SK-N-SH (cell line): ENCODE measurements around the gene ATP13A5. TPM values are rescaled to one million over a fixed set of nuclear protein-coding genes. Genes with fewer than 3 reads are reported as not detected.

Experiments
- CTCF ChIA-PET: fragments of 300-600, 350-600 bp; formaldehyde crosslinking; extraction: SDS; loops from one replicate; lab custom pipeline; 2021; lab: Yijun Ruan, JAX
- POLR2A ChIA-PET: fragments of 350-600 bp; sonication (Branson Sonifier 250); formaldehyde crosslinking; extraction: SDS; loops from one replicate; lab custom pipeline; 2020; ENCODE audit warnings: antibody characterized with exemption, inconsistent platforms; lab: Yijun Ruan, JAX
- DNase-seq: peaks from one replicate; pipeline ENCODE4 v3.0.0; 2012
- H2AFZ ChIP-seq: fragments of 200-600 bp; sonication (generic); 2 replicates; pipeline ENCODE4 v1.8.1; 2016; ENCODE audit warnings: antibody characterized with exemption, mild to moderate bottlenecking, low read depth
- H3F3A ChIP-seq: fragments of 200-600 bp; sonication (generic); replicated peaks from 2 replicates; pipeline ENCODE3; 2016; ENCODE audit warnings: antibody characterized with exemption, mild to moderate bottlenecking; ENCODE audit not compliant: insufficient read depth
- H3K27ac ChIP-seq, 2 experiments: fragments of 200-500 bp in 1 of 2; fragments of 200-600 bp in 1 of 2; sonication (Bioruptor generic) in 1 of 2; sonication (generic), shearing (Covaris generic) in 1 of 2; 2 replicates each; pipeline versions ENCODE4 v1.5.1 to v1.6.1; 2014 to 2016; ENCODE audit warnings: low read depth in 2 of 2, inconsistent platforms in 1 of 2, low read length in 1 of 2, mild to moderate bottlenecking in 1 of 2, mixed read lengths in 1 of 2
- H3K27me3 ChIP-seq: fragments of 200-600 bp; sonication (generic), shearing (Covaris generic); 2 replicates; pipeline ENCODE4 v1.6.1; 2016; ENCODE audit warnings: mixed run types; ENCODE audit not compliant: insufficient read depth
- H3K36me3 ChIP-seq, 2 experiments: fragments of 200-500 bp in 1 of 2; fragments of 200-600 bp in 1 of 2; sonication (Bioruptor generic) in 1 of 2; sonication (generic) in 1 of 2; replicated peaks in 1 of 2; 2 replicates each; pipeline versions ENCODE3 to v1.5.1; 2014 to 2016; ENCODE audit warnings: low read length in 1 of 2, mild to moderate bottlenecking in 1 of 2; ENCODE audit not compliant: insufficient read depth in 2 of 2, control insufficient read depth in 1 of 2
- H3K4me1 ChIP-seq, 2 experiments: fragments of 200-500 bp in 1 of 2; fragments of 200-600 bp in 1 of 2; sonication (Bioruptor generic) in 1 of 2; sonication (generic), shearing (Covaris generic) in 1 of 2; 2 replicates each; pipeline versions ENCODE4 v1.5.1 to v1.6.1; 2014 to 2016; ENCODE audit warnings: low read depth in 1 of 2, low read length in 1 of 2, mixed run types in 1 of 2; ENCODE audit not compliant: insufficient read depth in 2 of 2, control insufficient read depth in 1 of 2
- H3K4me2 ChIP-seq: fragments of 200-600 bp; sonication (generic), shearing (Covaris generic); 2 replicates; pipeline ENCODE4 v1.6.1; 2017; ENCODE audit warnings: mixed run types
- H3K4me3 ChIP-seq, 2 experiments: fragments of 200-500 bp in 1 of 2; fragments of 200-600 bp in 1 of 2; sonication (Bioruptor generic) in 1 of 2; sonication (generic), shearing (Covaris generic) in 1 of 2; 2 replicates each; pipeline versions ENCODE4 v1.5.1 to v1.8.1; 2014 to 2016; ENCODE audit warnings: low read depth in 2 of 2, inconsistent platforms in 1 of 2, low read length in 1 of 2, mild to moderate bottlenecking in 1 of 2, mixed read lengths in 1 of 2, moderate library complexity in 1 of 2
- H3K79me2 ChIP-seq: fragments of 200-600 bp; sonication (generic); 2 replicates; pipeline ENCODE4 v1.8.1; 2017; ENCODE audit warnings: mild to moderate bottlenecking; ENCODE audit not compliant: insufficient read depth
- H3K9ac ChIP-seq: fragments of 200-600 bp; sonication (generic); 2 replicates; pipeline ENCODE4 v1.6.1; 2017; ENCODE audit warnings: mixed run types
- H3K9me2 ChIP-seq: fragments of 200-600 bp; sonication (generic); 2 replicates; pipeline ENCODE4 v1.6.1; 2017; ENCODE audit warnings: mixed run types
- H3K9me3 ChIP-seq: fragments of 200-600 bp; sonication (generic); 2 replicates; pipeline ENCODE4 v1.6.1; 2017; ENCODE audit warnings: mixed run types, mild to moderate bottlenecking, moderate library complexity
- H4K20me1 ChIP-seq: fragments of 200-600 bp; sonication (generic); 2 replicates; pipeline ENCODE4 v1.6.1; 2017; ENCODE audit warnings: mild to moderate bottlenecking, mixed run types; ENCODE audit not compliant: insufficient read depth
- CTCF ChIP-seq: fragments of 200-600 bp; sonication (generic); IDR thresholded peaks from 2 replicates; pipeline ENCODE4 v1.6.1; 2017; ENCODE audit warnings: antibody characterized with exemption, mild to moderate bottlenecking, moderate library complexity
- GABPA ChIP-seq: IDR thresholded peaks from 2 replicates; pipeline ENCODE4 v1.4.0; 2012; ENCODE audit warnings: low read depth, mild to moderate bottlenecking
- IRF3 ChIP-seq: fragments of 150-350 bp; IDR thresholded peaks from 2 replicates; pipeline ENCODE4 v1.6.1; 2016; ENCODE audit warnings: mild to moderate bottlenecking, low read depth, low read length
- JUND ChIP-seq: IDR thresholded peaks from 2 replicates; pipeline ENCODE4 v1.4.0; 2012
- MAX ChIP-seq: IDR thresholded peaks from 2 replicates; pipeline ENCODE4 v1.4.0; 2012; ENCODE audit warnings: low read depth
- MXI1 ChIP-seq: IDR thresholded peaks from 2 replicates; pipeline ENCODE4 v1.6.1; 2012; ENCODE audit warnings: mild to moderate bottlenecking, low read depth, low read length, improper control_type of control experiment
- NFIC ChIP-seq: IDR thresholded peaks from 2 replicates; pipeline ENCODE4 v1.4.0; 2012; ENCODE audit warnings: borderline replicate concordance
- NRF1 ChIP-seq: IDR thresholded peaks from 2 replicates; pipeline ENCODE4 v1.6.1; 2012; ENCODE audit warnings: low read depth, mild to moderate bottlenecking, low read length
- PBX3 ChIP-seq: IDR thresholded peaks from 2 replicates; pipeline ENCODE4; 2012
- POLR2AphosphoS5 ChIP-seq: IDR thresholded peaks from 2 replicates; pipeline ENCODE4 v1.6.1; 2012; ENCODE audit warnings: low read depth, low read length
- RFX5 ChIP-seq: IDR thresholded peaks from 2 replicates; pipeline ENCODE4 v1.6.1; 2012; ENCODE audit warnings: mild to moderate bottlenecking, improper control_type of control experiment, low read length
- SIN3A ChIP-seq: IDR thresholded peaks from 2 replicates; pipeline ENCODE4 v1.6.1; 2012; ENCODE audit warnings: low read depth, mild to moderate bottlenecking, low read length, moderate library complexity, borderline replicate concordance
- TAF1 ChIP-seq: IDR thresholded peaks from 2 replicates; pipeline ENCODE4 v1.6.1; 2012; ENCODE audit warnings: low read depth, mild to moderate bottlenecking, low read length, moderate library complexity, borderline replicate concordance
- TCF12 ChIP-seq: IDR thresholded peaks from 2 replicates; pipeline ENCODE4 v1.4.0; 2012
- TEAD4 ChIP-seq: IDR thresholded peaks from 2 replicates; pipeline ENCODE4 v1.4.0; 2012; ENCODE audit warnings: mild to moderate bottlenecking, borderline replicate concordance; ENCODE audit not compliant: insufficient read depth
- YY1 ChIP-seq: IDR thresholded peaks from 2 replicates; pipeline ENCODE4 v1.4.0; 2012; ENCODE audit warnings: low read depth, mild to moderate bottlenecking
- ZBTB33 ChIP-seq: IDR thresholded peaks from 2 replicates; pipeline ENCODE4 v1.4.0; 2012; ENCODE audit warnings: low read depth, borderline replicate concordance
- WGBS: methylation state at CpG from one replicate; pipeline ENCODE4 v1.1.6; 2017; ENCODE audit warnings: low lambda C conversion rate; 5-methylcytosine and 5-hydroxymethylcytosine counted together
- polyA plus RNA-seq, 3 experiments: library from polyadenylated mRNA; depleted of rRNA; stranded (reverse); fragments of >200 nt; gene quantifications; 2 replicates each; pipeline ENCODE4 v1.2.3, GENCODE V29; 2012

Gene ATP13A5
- polyA plus RNA-seq, 1 of the 3 experiments (the other 2 are of a cell fraction) = not detected

- TF ChIP-seq YY1 = no peak
- no peak for TF ChIP-seq MAX
- no peak for TF ChIP-seq POLR2AphosphoS5
- no peak for TF ChIP-seq NFIC
- TF ChIP-seq GABPA = no peak
- TF ChIP-seq, all 33 proteins: peak for 0
Observed at GRCh38 chr3:193350744-193351143, 27.8 kb downstream of the ATP13A5 start (continued).

- no peaks in the 10 kb centered on the region for H4K20me1 ChIP-seq
- no peak for DNase-seq
- TF ChIP-seq CTCF (no peak), RFX5 (no peak), TCF12 (no peak), TEAD4 (no peak), NRF1 (no peak), SIN3A (no peak), IRF3 (no peak), JUND (no peak), MXI1 (no peak), PBX3 (no peak), ZBTB33 (no peak), TAF1 (no peak)
- H3K4me2 ChIP-seq = no peak overlapping the region
- H3K4me1 ChIP-seq = no peaks in the 10 kb centered on the region
- H3K9ac ChIP-seq = no peak overlapping the region
- H3K79me2 ChIP-seq = no peaks in the 10 kb centered on the region
- H3K9me2 ChIP-seq = no peaks in the 10 kb centered on the region
- CTCF ChIA-PET = interaction anchor here (0.6 kb wide), 1 partner anchor 110 kb away, joined by 3 read pairs; no protein-coding TSS in a partner anchor
- no peak overlapping the region for H3K27ac ChIP-seq
- H3F3A ChIP-seq = no peaks in the 10 kb centered on the region
- no peaks in the 10 kb centered on the region for H3K27me3 ChIP-seq
- no peak overlapping the region for H3K4me3 ChIP-seq
- no peak overlapping the region for H2AFZ ChIP-seq
- WGBS = 43% methylated on average over 3 of the region's 3 CpGs
- H3K9me3 ChIP-seq = no peaks in the 10 kb centered on the region
- POLR2A ChIA-PET = no interaction called here
- H3K36me3 ChIP-seq = no peaks in the 10 kb centered on the region
Observed at GRCh38 chr3:193348686-193349085, 29.9 kb downstream of the ATP13A5 start.
